Measurements from ENCODE around the gene ZNF621.

ZNF621 gene

GRCh38 chr3:40524568-40525285 lies at the start of gene ZNF621:
ZNF621 (plus strand) TSS chr3:40524960; CDS start chr3:40525841, 881 bp downstream.
- peak; percentile 87 for DNase-seq

- peak; percentile 79 for DNase-seq
These were observed 48.0 kb upstream of the ZNF621 start, which contains the start of gene ZNF619 for GRCh38 chr3:40476478-40477470. ZNF619 (plus strand) TSS chr3:40477122; CDS start chr3:40477980, 858 bp downstream.

- DNase-seq: no peak
These were observed 47.1 kb upstream of the ZNF621 start for GRCh38 chr3:40477666-40478065.

- DNase-seq: no peak
These were observed 37.6 kb upstream of the ZNF621 start for GRCh38 chr3:40487172-40487571.

- no peak for DNase-seq
These were observed 33.8 kb upstream of the ZNF621 start for GRCh38 chr3:40490916-40491315.

GRCh38 chr3:40494698-40495097 lies 30.1 kb upstream of the ZNF621 start:
- DNase-seq: no peak

- no peak for DNase-seq
These were observed 27.5 kb upstream of the ZNF621 start for GRCh38 chr3:40497288-40497687.

- no peak for DNase-seq
These were observed 24.8 kb upstream of the ZNF621 start for GRCh38 chr3:40499952-40500351.

- DNase-seq: no peak
These were observed 22.7 kb upstream of the ZNF621 start for GRCh38 chr3:40502034-40502433.

GRCh38 chr3:40504636-40505430 lies 19.9 kb upstream of the ZNF621 start:
- DNase-seq: no peak

GRCh38 chr3:40505599-40506462 lies 18.9 kb upstream of the ZNF621 start, which contains the start of gene ZNF620:
ZNF620 (plus strand) TSS chr3:40506039; CDS start chr3:40506353, 314 bp downstream.
- peak; percentile 69 for DNase-seq

- DNase-seq: no peak
These were observed 13.6 kb upstream of the ZNF621 start for GRCh38 chr3:40511031-40511718.

GRCh38 chr3:40516201-40516600 lies 8.6 kb upstream of the ZNF621 start:
- DNase-seq: no peak

- no peak for DNase-seq
These were observed 6.7 kb upstream of the ZNF621 start for GRCh38 chr3:40518067-40518466.

GRCh38 chr3:40518848-40519247 lies 5.9 kb upstream of the ZNF621 start:
- no peak for DNase-seq

- no peak for DNase-seq
These were observed 3.5 kb upstream of the ZNF621 start for GRCh38 chr3:40521254-40521653.

- no peak for DNase-seq
These were observed 979 bp upstream of the ZNF621 start for GRCh38 chr3:40523781-40524180.

GRCh38 chr3:40524222-40524567 lies 565 bp upstream of the ZNF621 start:
- DNase-seq: no peak

GRCh38 chr3:40528426-40528825 lies 3.7 kb downstream of the ZNF621 start:
- DNase-seq: no peak

GRCh38 chr3:40532252-40532651 lies 7.5 kb downstream of the ZNF621 start:
- no peak for DNase-seq

- no peak for DNase-seq
These were observed 9.5 kb downstream of the ZNF621 start for GRCh38 chr3:40534283-40534682.
